K562 (cell line): ENCODE data around the gene BCAS3. TPM values are rescaled to one million over a fixed set of nuclear protein-coding genes. Genes with fewer than 3 reads are reported as not detected.

ENCODE experiments used
- ADNP ChIP-seq: fragments of 200-800 bp; sonication (Bioruptor generic); IDR thresholded peaks from 2 replicates; pipeline ENCODE4 v1.6.1; 2016; ENCODE audit warnings: missing genetic modification characterization, missing compliant biosample characterization
- HMBOX1 ChIP-seq: sonication (generic); IDR thresholded peaks from 2 replicates; pipeline ENCODE4 v1.6.1; 2016
- polyA plus RNA-seq, 8 experiments: library from polyadenylated mRNA; depleted of rRNA in 4 of 8; stranded (reverse) in 5 of 8; unstranded in 3 of 8; fragments of >200 nt; fragmentation: Nextera tagmentation in 2 of 8; fragmentation: Illumina TruSeq in 1 of 8; extraction: Ambion mirVana in 2 of 8; extraction: Trizol in 1 of 8; gene quantifications; 2 replicates each; pipeline versions ENCODE4 v1.2.1 to v1.2.3, GENCODE V29; 2011 to 2014; ENCODE audit warnings: inconsistent platforms in 1 of 8, missing spikeins in 1 of 8
- total RNA-seq, 7 experiments: library from RNA; depleted of rRNA in 6 of 7; stranded (reverse); fragments of >200 nt in 6 of 7; fragmentation: Illumina TruSeq in 2 of 7; extraction: Trizol in 2 of 7; gene quantifications; 2 replicates each; pipeline versions ENCODE4 v1.2.1 to v1.2.3, GENCODE V29; 2011 to 2021; ENCODE audit warnings: low replicate concordance in 1 of 7
- TF ChIP-seq, protein P1 (sequence below): fragments of 450-650 bp; IDR thresholded peaks from 2 replicates; pipeline ENCODE4 v1.6.1; 2016; ENCODE audit warnings: low read depth

BCAS3 gene
- total and polyA plus RNA-seq, 9 of the 15 experiments (the other 6 are each of a cell fraction or from before 2014, with no cell fraction given) = 1.9 to 5.5 (median 3.5) TPM

- TF ChIP-seq, protein P1, sequence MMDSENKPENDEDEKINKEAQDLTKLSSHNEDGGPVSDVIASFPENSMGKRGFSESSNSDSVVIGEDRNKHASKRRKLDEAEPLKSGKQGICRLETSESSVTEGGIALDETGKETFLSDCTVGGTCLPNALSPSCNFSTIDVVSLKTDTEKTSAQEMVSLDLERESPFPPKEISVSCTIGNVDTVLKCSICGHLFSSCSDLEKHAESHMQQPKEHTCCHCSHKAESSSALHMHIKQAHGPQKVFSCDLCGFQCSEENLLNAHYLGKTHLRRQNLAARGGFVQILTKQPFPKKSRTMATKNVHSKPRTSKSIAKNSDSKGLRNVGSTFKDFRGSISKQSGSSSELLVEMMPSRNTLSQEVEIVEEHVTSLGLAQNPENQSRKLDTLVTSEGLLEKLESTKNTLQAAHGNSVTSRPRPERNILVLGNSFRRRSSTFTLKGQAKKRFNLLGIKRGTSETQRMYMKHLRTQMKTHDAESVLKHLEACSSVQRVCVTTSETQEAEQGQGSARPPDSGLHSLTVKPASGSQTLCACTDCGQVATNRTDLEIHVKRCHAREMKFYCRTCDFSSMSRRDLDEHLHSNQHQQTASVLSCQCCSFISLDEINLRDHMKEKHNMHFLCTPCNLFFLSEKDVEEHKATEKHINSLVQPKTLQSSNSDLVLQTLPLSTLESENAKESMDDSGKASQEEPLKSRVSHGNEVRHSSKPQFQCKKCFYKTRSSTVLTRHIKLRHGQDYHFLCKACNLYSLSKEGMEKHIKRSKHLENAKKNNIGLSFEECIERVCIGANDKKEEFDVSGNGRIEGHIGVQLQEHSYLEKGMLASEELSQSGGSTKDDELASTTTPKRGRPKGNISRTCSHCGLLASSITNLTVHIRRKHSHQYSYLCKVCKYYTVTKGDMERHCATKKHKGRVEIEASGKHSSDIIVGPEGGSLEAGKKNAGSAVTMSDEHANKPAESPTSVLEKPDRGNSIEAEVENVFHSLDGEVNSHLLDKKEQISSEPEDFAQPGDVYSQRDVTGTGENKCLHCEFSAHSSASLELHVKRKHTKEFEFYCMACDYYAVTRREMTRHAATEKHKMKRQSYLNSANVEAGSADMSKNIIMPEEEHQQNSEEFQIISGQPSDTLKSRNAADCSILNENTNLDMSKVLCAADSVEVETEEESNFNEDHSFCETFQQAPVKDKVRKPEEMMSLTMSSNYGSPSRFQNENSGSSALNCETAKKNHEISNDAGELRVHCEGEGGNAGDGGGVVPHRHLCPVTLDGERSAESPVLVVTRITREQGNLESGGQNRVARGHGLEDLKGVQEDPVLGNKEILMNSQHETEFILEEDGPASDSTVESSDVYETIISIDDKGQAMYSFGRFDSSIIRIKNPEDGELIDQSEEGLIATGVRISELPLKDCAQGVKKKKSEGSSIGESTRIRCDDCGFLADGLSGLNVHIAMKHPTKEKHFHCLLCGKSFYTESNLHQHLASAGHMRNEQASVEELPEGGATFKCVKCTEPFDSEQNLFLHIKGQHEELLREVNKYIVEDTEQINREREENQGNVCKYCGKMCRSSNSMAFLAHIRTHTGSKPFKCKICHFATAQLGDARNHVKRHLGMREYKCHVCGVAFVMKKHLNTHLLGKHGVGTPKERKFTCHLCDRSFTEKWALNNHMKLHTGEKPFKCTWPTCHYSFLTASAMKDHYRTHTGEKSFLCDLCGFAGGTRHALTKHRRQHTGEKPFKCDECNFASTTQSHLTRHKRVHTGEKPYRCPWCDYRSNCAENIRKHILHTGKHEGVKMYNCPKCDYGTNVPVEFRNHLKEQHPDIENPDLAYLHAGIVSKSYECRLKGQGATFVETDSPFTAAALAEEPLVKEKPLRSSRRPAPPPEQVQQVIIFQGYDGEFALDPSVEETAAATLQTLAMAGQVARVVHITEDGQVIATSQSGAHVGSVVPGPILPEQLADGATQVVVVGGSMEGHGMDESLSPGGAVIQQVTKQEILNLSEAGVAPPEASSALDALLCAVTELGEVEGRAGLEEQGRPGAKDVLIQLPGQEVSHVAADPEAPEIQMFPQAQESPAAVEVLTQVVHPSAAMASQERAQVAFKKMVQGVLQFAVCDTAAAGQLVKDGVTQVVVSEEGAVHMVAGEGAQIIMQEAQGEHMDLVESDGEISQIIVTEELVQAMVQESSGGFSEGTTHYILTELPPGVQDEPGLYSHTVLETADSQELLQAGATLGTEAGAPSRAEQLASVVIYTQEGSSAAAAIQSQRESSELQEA = no peak
- TF ChIP-seq ADNP (tag) = no peak
- 0 out of 2 replicates have a peak, but pooled peaks have one; percentile 13 for TF ChIP-seq HMBOX1
Observed at GRCh38 chr17:60704170-60704569, 26.5 kb downstream of the BCAS3 start (continued).
